Measurements from ENCODE around the gene PRRC2A.

PRRC2A gene

GRCh38 chr6:31652925-31653724, 32.6 kb downstream of the PRRC2A start:
- peak; percentile 97 for DNase-seq

GRCh38 chr6:31654574-31655348, 34.2 kb downstream of the PRRC2A start:
- no peak for DNase-seq

- DNase-seq, result no peak
These were observed 35.1 kb downstream of the PRRC2A start, which contains the start of gene APOM for GRCh38 chr6:31655349-31656237. APOM (plus strand) TSS chr6:31655894; CDS start chr6:31655967, 73 bp downstream.

GRCh38 chr6:31657406-31658157, 37.1 kb downstream of the PRRC2A start:
- DNase-seq, result no peak

- DNase-seq, result no peak
These were observed 37.7 kb downstream of the PRRC2A start for GRCh38 chr6:31658158-31658688.

- DNase-seq, result no peak
These were observed 38.6 kb downstream of the PRRC2A start for GRCh38 chr6:31658983-31659648.

- DNase-seq, result no peak
These were observed 39.3 kb downstream of the PRRC2A start for GRCh38 chr6:31659649-31660380.

- peak; percentile 87 for DNase-seq
These were observed 40.1 kb downstream of the PRRC2A start, which contains the start of gene C6orf47 for GRCh38 chr6:31660381-31661261. C6orf47 (minus strand) TSS chr6:31660778; CDS start chr6:31659947, 831 bp downstream.

- no peak for DNase-seq
These were observed 41.0 kb downstream of the PRRC2A start for GRCh38 chr6:31661262-31662123.

- no peak for DNase-seq
These were observed 41.7 kb downstream of the PRRC2A start for GRCh38 chr6:31662124-31662723.

- no peak for DNase-seq
These were observed 42.8 kb downstream of the PRRC2A start for GRCh38 chr6:31663126-31663960.

GRCh38 chr6:31663961-31664789, 43.7 kb downstream of the PRRC2A start:
- DNase-seq, result no peak

- DNase-seq, result peak; percentile 96
These were observed 44.4 kb downstream of the PRRC2A start, which contains the start of gene GPANK1 for GRCh38 chr6:31664790-31665500. GPANK1 (minus strand) TSS chr6:31664997; CDS start chr6:31664478, 519 bp downstream.

GRCh38 chr6:31665501-31666336, 45.2 kb downstream of the PRRC2A start, which contains the start of gene CSNK2B:
CSNK2B (plus strand) TSS chr6:31666080; CDS start chr6:31666832, 752 bp downstream.
- DNase-seq, result peak; percentile 98

All from NCI-H1105 treated with DMSO at 0.1 percent for 48 hours (cell line).